ENCODE results near the gene APOL4.
"Not testable (repeated sequence)": the region's sequence is repeated elsewhere in the genome, so short reads cannot be mapped to it uniquely, and the experiment has no call there.

The APOL4 gene

DNA sequence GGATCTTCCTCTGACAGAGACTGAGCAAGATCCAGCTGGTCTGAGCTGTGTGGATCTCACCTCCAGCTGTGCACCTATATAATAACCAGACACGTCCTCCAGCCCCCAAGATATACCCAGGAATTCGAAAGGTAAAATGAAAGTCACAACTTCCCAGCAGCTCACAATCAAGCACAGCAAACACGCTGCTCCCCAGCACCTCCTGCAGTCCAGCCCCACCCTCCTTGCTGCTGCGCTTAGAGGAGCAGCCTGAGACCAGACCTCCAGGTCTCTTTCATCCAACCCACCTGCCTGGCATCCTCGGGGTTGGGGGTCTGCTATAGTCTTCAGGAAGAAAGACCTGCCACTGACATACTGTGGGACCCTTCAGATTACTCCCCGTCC is 3.0 kb upstream of the APOL4 start:
- DNase-seq: no peak

GRCh38 chr22:36204001-36204631 is 2.5 kb upstream of the APOL4 start:
- DNase-seq: no peak

- not testable (repeated sequence) for DNase-seq
Observed at GRCh38 chr22:36203441-36203840, 1.8 kb upstream of the APOL4 start.

GRCh38 chr22:36202906-36203305 is 1.3 kb upstream of the APOL4 start:
- not testable (repeated sequence) for DNase-seq

DNA sequence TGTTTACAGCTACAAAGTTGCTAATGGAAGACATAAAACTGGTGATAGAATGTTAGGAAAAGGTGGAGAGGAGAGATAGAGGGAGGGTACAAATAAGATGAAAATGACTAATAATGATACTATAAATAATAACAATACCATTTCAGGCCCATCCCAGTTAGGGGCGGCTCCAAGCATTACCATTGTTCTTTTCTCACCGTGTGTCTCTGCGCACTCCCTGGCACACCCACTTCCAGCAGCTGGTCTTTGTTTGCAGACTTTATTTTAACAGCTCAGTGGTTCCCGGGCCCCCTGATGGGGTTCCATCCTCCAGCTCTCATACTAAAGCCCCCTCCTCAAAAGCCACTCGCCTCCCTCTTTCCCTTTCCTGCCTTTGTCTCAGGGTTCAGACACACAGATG is 584 bp downstream of the APOL4 start:
- not testable (repeated sequence) for DNase-seq

DNA sequence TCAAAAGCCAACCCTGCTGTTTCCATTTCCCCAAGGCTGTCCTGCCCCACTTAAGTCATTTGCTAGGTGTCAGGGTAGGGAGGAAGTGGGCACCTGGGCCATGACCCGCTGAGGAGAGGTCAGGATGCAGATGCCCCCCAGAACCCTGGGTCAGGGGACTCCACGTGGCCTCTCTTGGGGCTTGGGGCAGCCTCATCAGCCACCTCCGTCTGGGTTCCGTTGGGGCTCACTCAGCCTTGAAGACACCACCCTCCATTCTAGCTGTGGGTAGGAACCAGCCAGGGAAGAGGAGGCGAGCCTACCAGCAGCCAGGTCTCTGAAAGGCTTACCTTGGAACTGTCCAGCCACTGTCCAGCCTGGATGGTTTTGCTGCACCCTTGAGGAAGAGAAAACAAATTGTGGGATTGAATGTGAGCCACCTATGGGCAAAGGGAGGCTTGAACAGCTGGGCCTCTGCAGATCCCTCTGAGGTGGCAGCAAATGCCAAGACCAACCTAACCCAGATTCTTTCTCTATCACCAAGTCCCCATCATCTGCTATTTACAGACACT is 2.5 kb downstream of the APOL4 start:
- no peak for DNase-seq

DNA sequence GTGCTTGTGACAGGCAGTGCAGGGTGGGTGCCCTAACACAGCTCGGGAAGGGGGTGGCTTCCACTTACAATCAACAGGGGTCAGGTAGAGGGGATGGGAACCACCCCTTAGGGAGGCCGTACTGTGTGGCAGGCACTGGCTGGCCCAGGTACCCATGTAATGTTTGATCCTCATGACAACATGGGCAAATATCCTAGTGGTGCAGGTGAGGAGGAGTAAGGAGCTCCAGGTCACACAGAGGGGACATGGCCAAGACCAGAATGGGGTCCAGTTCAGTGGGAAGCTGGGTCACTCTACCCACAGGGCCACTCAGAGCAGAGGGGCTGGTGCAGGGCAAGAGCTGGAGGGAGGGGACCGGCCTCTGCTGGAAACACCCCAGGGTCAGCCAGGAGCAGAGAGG is 3.1 kb downstream of the APOL4 start:
- no peak for DNase-seq

DNA sequence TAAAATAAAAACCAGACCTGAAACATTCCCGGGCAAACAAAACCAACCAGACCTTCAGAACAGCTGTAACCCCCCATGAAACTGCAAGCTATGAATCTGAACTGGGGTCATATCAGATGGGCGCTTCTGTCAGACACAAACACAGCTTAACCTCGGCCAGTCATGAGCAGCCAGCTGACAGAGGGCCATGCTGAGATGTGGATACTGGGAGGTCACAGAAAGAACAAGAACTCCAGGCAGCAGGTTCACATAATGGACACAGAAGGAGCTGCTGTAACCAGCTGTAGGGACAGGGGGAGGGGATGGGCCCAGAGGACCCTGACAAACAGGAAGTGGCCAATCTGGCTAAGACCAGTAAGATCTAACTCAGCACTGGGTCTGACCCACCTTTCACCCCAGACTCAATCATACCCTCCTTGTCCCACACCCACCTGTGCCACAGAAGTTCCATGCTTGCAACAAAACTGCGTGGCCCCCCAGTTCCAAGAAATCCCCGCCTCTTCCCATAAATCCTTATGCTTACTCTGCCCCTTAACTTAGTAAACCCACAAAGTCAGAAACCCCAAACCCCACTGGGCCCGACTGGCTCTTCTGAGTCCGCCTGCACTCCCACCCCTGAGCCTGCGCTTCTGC is 4.0 kb downstream of the APOL4 start:
- no peak for DNase-seq

- no peak for DNase-seq
Observed at GRCh38 chr22:36197065-36197440, 4.6 kb downstream of the APOL4 start.

DNA sequence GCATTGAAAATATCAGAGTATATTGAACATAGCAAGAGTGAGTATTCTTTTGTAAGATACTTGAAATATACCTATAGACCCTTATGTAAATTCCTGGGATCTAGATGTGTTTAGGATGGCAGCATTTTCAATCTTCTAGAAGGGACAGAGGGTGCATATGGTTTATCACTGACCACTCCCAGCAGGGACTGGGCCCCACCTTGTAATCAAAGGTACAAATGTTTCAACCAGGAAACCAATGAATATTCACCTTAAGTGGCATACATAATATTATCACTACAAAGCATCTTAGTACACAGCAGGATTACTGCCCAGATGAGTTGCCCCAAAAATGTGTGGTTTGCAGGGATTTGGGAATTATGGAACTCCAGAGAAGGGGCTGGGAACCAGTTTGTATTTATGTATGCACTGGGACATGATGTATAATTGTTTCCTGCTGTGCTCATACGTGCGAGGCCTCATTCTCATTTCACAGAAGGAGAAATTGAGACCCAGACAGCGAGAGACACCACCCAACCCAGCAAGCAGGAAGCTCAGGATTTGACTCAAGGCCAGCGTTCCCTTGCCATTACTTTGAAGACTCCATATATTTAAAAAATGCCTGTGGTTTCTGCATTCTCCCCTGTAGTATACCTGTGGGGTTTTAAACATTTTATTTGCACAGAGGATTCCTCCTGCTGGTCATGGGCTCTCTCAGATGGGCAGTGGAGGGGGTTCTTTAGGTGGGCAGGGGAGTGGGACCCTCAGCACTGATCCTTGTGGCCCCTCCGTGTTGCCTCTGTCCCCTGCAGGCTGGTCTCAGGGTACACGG is 5.2 kb downstream of the APOL4 start:
- no peak for DNase-seq

GRCh38 chr22:36194971-36195370 is 6.6 kb downstream of the APOL4 start:
- DNase-seq: no peak

GRCh38 chr22:36194385-36194784 is 7.2 kb downstream of the APOL4 start:
- DNase-seq: no peak

DNA sequence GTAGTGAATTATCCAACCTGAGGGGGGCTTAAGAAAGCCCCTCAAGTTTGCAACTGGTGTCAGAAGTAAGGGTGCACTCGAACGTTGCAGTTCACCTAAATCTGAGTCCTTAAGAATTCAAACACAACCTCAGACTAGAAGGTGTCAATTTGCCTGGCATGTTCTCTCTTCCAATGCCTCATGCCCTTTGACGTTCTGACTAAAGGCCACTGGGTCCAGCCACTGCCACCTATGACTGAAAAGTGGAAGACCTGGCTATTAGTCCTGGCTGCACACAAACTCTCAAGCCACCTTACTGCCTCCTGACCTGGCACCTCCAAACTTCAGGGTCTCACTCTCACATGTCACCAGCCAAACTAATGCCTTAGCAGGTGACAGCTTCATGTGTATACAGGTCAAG is 8.0 kb downstream of the APOL4 start:
- DNase-seq: no peak

- no peak for DNase-seq
Observed at GRCh38 chr22:36193171-36193570, 8.4 kb downstream of the APOL4 start.

DNA sequence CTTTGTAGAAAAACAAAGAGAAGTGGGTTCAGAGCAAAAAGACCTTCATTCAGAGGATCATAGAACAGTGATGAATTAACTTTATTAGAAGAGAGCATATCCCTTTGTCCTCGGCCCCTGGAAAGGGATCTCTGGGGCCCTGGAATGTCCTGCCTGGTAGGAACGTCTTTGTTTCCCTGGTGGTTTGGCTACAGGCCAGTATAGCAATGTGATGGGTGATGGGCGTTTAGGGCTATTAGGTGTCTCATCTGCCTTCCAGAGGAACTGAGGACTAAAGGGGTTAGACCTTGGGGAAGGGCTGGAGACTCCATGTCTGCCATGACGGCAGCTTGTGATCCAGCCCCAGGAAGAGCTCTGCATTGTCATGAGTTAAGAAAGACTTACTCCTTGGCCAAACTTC is 9.1 kb downstream of the APOL4 start:
- DNase-seq: no peak

DNA sequence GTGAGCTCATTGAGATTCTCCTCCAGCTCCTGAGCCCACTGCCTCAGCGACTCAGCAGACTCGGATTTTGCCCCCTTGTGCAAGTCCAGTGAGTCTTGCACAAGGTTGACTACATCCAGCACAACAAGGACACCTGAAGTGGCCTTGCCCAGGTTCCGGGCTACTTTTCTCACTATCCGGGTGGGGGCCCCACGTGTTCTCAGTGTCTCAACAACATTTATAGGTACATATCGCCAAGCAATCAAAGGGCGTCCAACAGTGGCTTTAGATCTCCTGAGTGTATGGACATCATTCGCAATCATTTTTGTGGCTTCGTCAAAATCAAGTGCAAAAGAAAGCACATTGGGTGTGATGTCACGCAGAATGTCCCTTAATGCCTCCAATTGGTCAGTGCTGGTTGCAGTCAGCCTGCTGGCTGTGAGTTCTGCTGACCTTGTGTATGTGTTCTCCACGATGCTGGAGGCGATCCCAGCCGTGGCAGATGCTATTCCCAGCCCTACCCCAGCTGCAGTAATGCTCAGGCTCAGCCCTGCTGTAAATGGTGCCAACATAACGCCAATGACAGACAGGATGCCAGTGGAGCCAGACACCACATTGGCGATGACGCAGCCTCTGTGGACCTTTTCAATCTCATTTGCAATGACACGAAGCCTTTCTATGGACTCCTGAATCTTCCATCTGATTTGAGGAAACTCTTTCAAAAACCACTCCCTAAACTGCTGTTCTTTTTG is 10.3 kb downstream of the APOL4 start:
- DNase-seq: no peak

- DNase-seq: not testable (repeated sequence)
Observed at GRCh38 chr22:36187862-36188261, 13.7 kb downstream of the APOL4 start.

DNA sequence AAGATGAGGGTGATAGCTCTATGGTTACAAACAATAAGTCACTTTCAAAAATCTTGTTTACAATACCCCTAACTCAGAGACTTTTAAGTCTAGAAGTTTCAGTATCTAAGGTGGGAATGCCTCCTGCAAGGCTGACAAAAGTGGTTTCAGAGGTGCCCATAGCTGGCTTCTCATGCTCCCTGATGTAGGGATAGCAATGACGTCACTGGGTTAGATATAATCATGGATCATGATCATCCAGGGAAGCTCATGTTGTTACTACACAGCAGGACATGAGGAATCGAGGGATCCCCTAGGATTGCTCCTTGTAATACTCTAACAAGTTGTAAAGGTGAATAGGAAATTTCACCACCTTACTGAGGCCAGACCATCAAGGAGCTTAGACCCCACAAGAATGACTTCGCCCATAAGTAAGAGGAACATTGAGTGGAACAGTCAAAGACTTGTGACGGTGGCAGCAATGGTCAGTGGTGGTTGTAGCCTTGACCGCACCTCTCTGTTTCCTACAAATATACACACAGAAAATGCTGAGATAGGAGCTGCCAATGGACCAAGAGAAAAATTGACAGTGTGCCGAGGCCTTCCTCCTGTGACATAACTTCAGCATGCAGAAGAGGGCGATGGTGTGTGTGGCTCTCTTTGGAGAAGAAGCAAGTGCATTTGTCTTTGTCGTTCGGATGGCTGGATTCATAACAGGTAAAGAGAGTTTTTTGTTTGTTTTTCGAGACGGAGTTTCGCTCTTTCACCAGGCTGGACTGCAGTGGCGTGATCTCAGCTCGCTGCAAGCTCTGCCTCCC is 15.6 kb downstream of the APOL4 start:
- no peak for DNase-seq

DNA sequence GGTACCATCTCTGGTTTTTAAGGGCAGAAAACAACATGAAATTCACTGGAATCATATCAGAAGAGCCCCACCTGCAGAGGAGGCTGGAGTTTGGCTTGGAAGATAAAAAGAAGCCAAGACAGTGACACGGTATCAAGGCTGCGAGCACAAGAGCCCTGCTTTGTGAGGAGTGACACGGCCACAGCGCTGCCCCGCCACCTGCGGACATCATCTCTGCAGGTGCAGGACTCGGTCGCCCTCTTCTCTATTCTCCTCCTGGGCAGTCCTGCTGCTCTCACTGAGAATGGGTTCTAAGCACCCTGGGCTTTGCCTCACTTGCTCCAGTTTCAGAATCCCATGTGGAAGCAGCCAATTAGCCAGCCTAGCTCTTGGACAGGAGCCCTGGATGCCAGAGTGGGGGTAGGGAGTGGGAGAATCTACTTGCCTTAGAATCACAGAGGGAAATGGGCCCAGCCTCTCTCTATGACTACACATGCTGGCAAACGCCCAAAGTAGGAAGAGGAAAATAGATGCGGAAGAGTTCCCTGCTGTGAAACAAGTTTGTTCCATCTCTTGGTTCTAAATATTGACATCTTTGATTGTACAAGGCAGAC is 17.1 kb downstream of the APOL4 start:
- no peak for DNase-seq

- no peak for DNase-seq
Observed at GRCh38 chr22:36183446-36183845, 18.2 kb downstream of the APOL4 start.

- DNase-seq: no peak
Observed at GRCh38 chr22:36182857-36183256, 18.8 kb downstream of the APOL4 start.

DNA sequence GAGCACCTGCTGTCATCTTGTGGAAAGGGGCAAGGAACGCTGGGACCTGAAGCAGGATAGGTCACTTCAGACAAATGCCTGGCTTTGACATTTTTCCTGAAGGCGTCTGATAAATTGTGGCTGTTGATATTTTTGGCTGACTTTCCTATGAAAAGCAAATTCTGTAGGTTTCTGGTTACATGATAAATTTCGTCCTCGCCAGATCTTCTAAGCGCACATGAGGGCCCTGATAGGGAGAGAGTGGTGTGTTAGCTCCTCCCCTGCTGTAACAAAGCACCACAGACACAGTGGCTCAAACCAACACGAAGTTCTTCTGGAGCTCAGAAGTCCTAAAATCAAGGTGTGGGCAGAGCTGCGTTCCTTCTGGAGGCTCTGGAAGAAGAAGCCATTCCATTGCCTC is 19.6 kb downstream of the APOL4 start:
- DNase-seq: no peak

Measured in T1000 (cell line).